CD14-positive monocyte (primary cell): ENCODE results near the gene GALNT10. TPM values are rescaled to one million over a fixed set of nuclear protein-coding genes. Genes with fewer than 3 reads are reported as not detected.

Source experiments
- DNase-seq, 3 donors: peaks; one replicate each; pipeline ENCODE4 v3.0.0-alpha.2; 2011 to 2022
- H2AFZ ChIP-seq: 2 replicates; pipeline ENCODE4 v1.6.0; 2012; ENCODE audit warnings: mild to moderate bottlenecking, low read depth, low read length, inconsistent platforms; ENCODE audit not compliant: insufficient read depth, poor library complexity, severe bottlenecking
- H3K27ac ChIP-seq, 2 donors: 1 replicate in 1 of 2; 2 replicates in 1 of 2; pipeline ENCODE4 v1.5.1; 2012 to 2013; ENCODE audit warnings: low read length in 2 of 2, control low read depth in 1 of 2, inconsistent platforms in 1 of 2, low read depth in 1 of 2, mild to moderate bottlenecking in 1 of 2
- H3K27me3 ChIP-seq, 2 donors: one replicate each; pipeline versions ENCODE4 v1.6.0 to v1.6.1; 2011 to 2013; ENCODE audit warnings: low read length in 2 of 2; ENCODE audit not compliant: control insufficient read depth in 2 of 2, insufficient read depth in 2 of 2
- H3K36me3 ChIP-seq, 2 donors: replicated peaks in 1 of 2; 1 replicate in 1 of 2; 2 replicates in 1 of 2; pipeline versions ENCODE4 v1.5.1 to v1.6.1; 2012 to 2013; ENCODE audit warnings: low read length in 2 of 2, control low read depth in 1 of 2, inconsistent platforms in 1 of 2, mild to moderate bottlenecking in 1 of 2; ENCODE audit not compliant: insufficient read depth in 2 of 2, control insufficient read depth in 1 of 2
- H3K4me1 ChIP-seq, 2 donors: 1 replicate in 1 of 2; 2 replicates in 1 of 2; pipeline versions ENCODE4 v1.5.1 to v1.6.1; 2012 to 2013; ENCODE audit warnings: low read length in 2 of 2, control low read depth in 1 of 2, inconsistent platforms in 1 of 2, mild to moderate bottlenecking in 1 of 2, moderate library complexity in 1 of 2; ENCODE audit not compliant: insufficient read depth in 2 of 2, control insufficient read depth in 1 of 2
- H3K4me2 ChIP-seq: replicated peaks from 2 replicates; pipeline ENCODE3; 2012; ENCODE audit warnings: low read length, moderate library complexity, mild to moderate bottlenecking; ENCODE audit not compliant: poor library complexity, severe bottlenecking; ENCODE audit errors: extremely low read depth
- H3K4me3 ChIP-seq, 3 experiments: fragments of 200-600 bp in 1 of 3; sonication (generic) in 1 of 3; replicated peaks in 1 of 3; 1 replicate in 2 of 3; 2 replicates in 1 of 3; pipeline ENCODE4 v1.5.1; 2011 to 2013; ENCODE audit warnings: low read length in 3 of 3, mild to moderate bottlenecking in 3 of 3, control low read depth in 2 of 3, low read depth in 2 of 3, inconsistent platforms in 1 of 3, moderate library complexity in 1 of 3
- H3K79me2 ChIP-seq: 2 replicates; pipeline ENCODE4 v1.6.0; 2012; ENCODE audit warnings: mild to moderate bottlenecking, control low read depth, inconsistent platforms, low read length, moderate library complexity; ENCODE audit not compliant: insufficient read depth
- H3K9ac ChIP-seq: 2 replicates; pipeline ENCODE4 v1.6.0; 2017; ENCODE audit warnings: low read length, mild to moderate bottlenecking; ENCODE audit not compliant: insufficient read depth, poor library complexity, severe bottlenecking
- H3K9me3 ChIP-seq, 2 donors: replicated peaks in 1 of 2; 1 replicate in 1 of 2; 2 replicates in 1 of 2; pipeline versions ENCODE4 v1.5.1 to v1.6.1; 2012 to 2013; ENCODE audit warnings: low read length in 2 of 2, control low read depth in 1 of 2; ENCODE audit not compliant: control insufficient read depth in 1 of 2, insufficient read depth in 1 of 2
- H4K20me1 ChIP-seq: 2 replicates; pipeline ENCODE4 v1.6.0; 2012; ENCODE audit warnings: mild to moderate bottlenecking, low read length, control low read depth, moderate library complexity; ENCODE audit not compliant: insufficient read depth
- H3K27ac Mint-ChIP-seq, 7 donors: one replicate each; pipeline ENCODE4 v1.8.0; 2020; ENCODE audit warnings: mild to moderate bottlenecking in 7 of 7, mixed read lengths in 7 of 7, moderate library complexity in 6 of 7, inconsistent platforms in 2 of 7
- H3K27me3 Mint-ChIP-seq, 3 donors: one replicate each; pipeline ENCODE4 v1.8.0; 2021 to 2022; ENCODE audit warnings: low read depth in 3 of 3, mild to moderate bottlenecking in 3 of 3, mixed read lengths in 3 of 3, moderate library complexity in 3 of 3, inconsistent platforms in 1 of 3
- H3K36me3 Mint-ChIP-seq, 2 donors: one replicate each; pipeline ENCODE4 v1.8.0; 2020; ENCODE audit warnings: mixed read lengths in 2 of 2, inconsistent platforms in 1 of 2, mild to moderate bottlenecking in 1 of 2
- H3K4me1 Mint-ChIP-seq: one replicate; pipeline ENCODE4 v1.8.0; 2020; ENCODE audit warnings: mild to moderate bottlenecking, mixed read lengths
- H3K4me3 Mint-ChIP-seq, 2 donors: one replicate each; pipeline ENCODE4 v1.8.0; 2020; ENCODE audit warnings: mild to moderate bottlenecking in 2 of 2, mixed read lengths in 2 of 2, moderate library complexity in 1 of 2
- H3K9me3 Mint-ChIP-seq, 7 donors: one replicate each; pipeline ENCODE4 v1.8.0; 2020 to 2022; ENCODE audit warnings: mixed read lengths in 7 of 7, mild to moderate bottlenecking in 6 of 7, moderate library complexity in 6 of 7, inconsistent platforms in 2 of 7
- WGBS: methylation state at CpG from one replicate; pipeline ENCODE4 v1.1.5; 2013; ENCODE audit warnings: missing lambda C conversion rate; ENCODE audit not compliant: insufficient coverage; 5-methylcytosine and 5-hydroxymethylcytosine counted together
- intact Hi-C, 2 donors: fragments of 100-400 bp; cut with micrococcal nuclease; formaldehyde crosslinking; loops; one replicate each; pipeline versions ENCODE4 v1.15.0 to v1.15.1; 2023
- polyA plus RNA-seq, 3 donors: library from polyadenylated mRNA; depleted of rRNA in 1 of 3; unstranded in 2 of 3; stranded (reverse) in 1 of 3; fragments of 300-500 nt in 2 of 3; fragments of >200 nt in 1 of 3; fragmentation: Illumina TruSeq in 2 of 3; gene quantifications; 1 replicate in 2 of 3; 2 replicates in 1 of 3; pipeline ENCODE4 v1.2.3, GENCODE V29; 2012 to 2021
- TF ChIP-seq, protein P1 (sequence below): fragments of 200-600 bp; IDR thresholded peaks from one replicate; pipeline ENCODE4 v1.8.0; 2022; ENCODE audit warnings: antibody characterized with exemption, mild to moderate bottlenecking

The GALNT10 gene
- polyA plus RNA-seq, 3 donors: 6.2 to 11.6 (median 7.3) TPM

DNA sequence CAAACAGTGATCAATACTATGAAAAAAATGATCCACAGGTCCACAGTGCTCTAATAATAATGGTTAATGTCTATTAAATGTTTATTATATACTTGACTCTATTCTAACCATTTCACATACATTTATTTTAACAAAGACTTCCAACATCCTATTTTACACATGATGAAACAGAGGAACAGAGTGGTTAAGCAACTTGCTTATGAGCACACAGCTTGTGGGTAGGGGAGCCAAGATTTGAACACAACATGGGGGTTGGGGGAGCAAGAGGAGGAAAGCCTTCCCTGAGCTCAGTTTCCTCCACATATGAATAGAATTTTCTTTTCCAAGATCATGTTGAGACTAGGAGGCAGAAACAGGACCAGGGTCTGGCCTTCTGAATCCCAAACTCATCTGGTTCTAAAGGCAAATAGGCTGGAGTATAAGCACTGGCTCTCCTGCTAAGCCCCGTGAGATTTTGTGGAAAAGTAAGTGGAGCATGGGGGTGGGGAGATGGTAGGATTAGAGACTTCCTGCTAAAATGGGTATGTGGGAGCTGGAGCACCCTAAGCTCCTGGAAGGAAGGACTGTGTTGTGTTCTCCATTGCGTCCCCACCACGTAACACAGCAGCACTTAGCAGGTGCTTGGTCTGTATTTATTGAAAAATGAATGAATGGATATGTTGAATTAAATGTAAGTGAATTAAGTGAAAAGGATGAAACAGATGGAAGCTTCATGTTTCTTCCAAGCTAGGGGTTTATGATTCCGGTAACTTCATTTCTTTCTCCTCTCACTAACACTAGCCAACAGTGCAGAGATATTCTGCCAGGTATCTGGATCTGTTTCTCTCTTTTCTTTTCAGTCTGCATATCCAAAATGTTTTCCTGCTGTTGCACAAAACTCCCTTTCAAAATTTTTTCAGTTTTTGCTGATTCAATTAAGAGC is 26.9 kb upstream of the GALNT10 start:
- intact Hi-C loops: no loop called here
- H3K27me3 ChIP-seq: peaks cover 5 to 6% of the 10 kb centered on the region in 2 donors
- H3K27ac ChIP-seq: no peak overlapping the region
- Mint-ChIP-seq H3K36me3 (no peaks in the 10 kb centered on the region), H3K9me3 (peaks cover 0 to 2% (median 2%) of the 10 kb centered on the region in 7 donors), H3K27ac (no peak overlapping the region), H3K4me1 (no peaks in the 10 kb centered on the region), H3K4me3 (no peak overlapping the region), H3K27me3 (peaks cover 11 to 36% (median 25%) of the 10 kb centered on the region in 3 donors)
- no peak overlapping the region for H3K4me2 ChIP-seq
- 13% methylated on average over 1 of the region's 4 CpGs for WGBS
- no peaks in the 10 kb centered on the region for H3K36me3 ChIP-seq
- no peak overlapping the region for H3K9ac ChIP-seq
- no peaks in the 10 kb centered on the region for H3K79me2 ChIP-seq
- no peaks in the 10 kb centered on the region for H3K4me1 ChIP-seq
- TF ChIP-seq, protein P1, sequence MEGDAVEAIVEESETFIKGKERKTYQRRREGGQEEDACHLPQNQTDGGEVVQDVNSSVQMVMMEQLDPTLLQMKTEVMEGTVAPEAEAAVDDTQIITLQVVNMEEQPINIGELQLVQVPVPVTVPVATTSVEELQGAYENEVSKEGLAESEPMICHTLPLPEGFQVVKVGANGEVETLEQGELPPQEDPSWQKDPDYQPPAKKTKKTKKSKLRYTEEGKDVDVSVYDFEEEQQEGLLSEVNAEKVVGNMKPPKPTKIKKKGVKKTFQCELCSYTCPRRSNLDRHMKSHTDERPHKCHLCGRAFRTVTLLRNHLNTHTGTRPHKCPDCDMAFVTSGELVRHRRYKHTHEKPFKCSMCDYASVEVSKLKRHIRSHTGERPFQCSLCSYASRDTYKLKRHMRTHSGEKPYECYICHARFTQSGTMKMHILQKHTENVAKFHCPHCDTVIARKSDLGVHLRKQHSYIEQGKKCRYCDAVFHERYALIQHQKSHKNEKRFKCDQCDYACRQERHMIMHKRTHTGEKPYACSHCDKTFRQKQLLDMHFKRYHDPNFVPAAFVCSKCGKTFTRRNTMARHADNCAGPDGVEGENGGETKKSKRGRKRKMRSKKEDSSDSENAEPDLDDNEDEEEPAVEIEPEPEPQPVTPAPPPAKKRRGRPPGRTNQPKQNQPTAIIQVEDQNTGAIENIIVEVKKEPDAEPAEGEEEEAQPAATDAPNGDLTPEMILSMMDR: no peak
- H2AFZ ChIP-seq: no peak overlapping the region
- no peak for DNase-seq
- H4K20me1 ChIP-seq: no peaks in the 10 kb centered on the region
- no peaks in the 10 kb centered on the region for H3K9me3 ChIP-seq
- no peak overlapping the region for H3K4me3 ChIP-seq

DNA sequence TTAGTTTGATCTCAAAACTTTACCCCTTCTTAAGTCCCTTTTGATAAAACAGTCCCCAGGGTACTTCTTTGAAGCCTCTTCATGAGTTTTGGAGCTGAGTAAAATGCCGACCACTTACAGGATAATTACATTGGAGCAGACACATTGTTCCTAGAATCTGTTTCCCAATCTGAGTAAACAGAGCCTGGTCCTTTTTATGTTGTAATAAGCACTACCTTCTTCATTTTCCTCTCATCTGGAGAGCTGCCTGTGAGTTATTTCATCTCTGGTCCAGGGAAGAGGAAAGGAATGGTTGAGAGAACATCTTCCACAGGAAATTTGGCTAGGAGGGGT is 26.3 kb upstream of the GALNT10 start:
- H3K9ac ChIP-seq: no peak overlapping the region

More for the DNA sequence above, 26.3 kb upstream of the GALNT10 start:
- TF ChIP-seq, protein P1: no peak
- no peaks in the 10 kb centered on the region for H3K79me2 ChIP-seq
- peaks cover 5% of the 10 kb centered on the region in 2 donors for H3K27me3 ChIP-seq
- no peaks in the 10 kb centered on the region for H3K9me3 ChIP-seq
- no peak overlapping the region for H3K27ac ChIP-seq
- H3K27ac Mint-ChIP-seq: no peak overlapping the region
- H2AFZ ChIP-seq: no peak overlapping the region
- intact Hi-C loops: no loop called here
- H3K4me1 Mint-ChIP-seq: no peaks in the 10 kb centered on the region
- no peak overlapping the region for H3K4me3 ChIP-seq
- peaks cover 8 to 31% (median 21%) of the 10 kb centered on the region in 3 donors for H3K27me3 Mint-ChIP-seq
- no CpG with 5 or more reads among the region's 1 CpG for WGBS
- no peaks in the 10 kb centered on the region for H4K20me1 ChIP-seq
- no peak for DNase-seq
- no peak overlapping the region for H3K4me3 Mint-ChIP-seq
- H3K9me3 Mint-ChIP-seq: peaks cover 0 to 3% (median 2%) of the 10 kb centered on the region in 7 donors
- H3K4me2 ChIP-seq: no peak overlapping the region
- no peaks in the 10 kb centered on the region for H3K36me3 Mint-ChIP-seq
- no peaks in the 10 kb centered on the region for H3K36me3 ChIP-seq
- H3K4me1 ChIP-seq: no peaks in the 10 kb centered on the region
